Measurements from ENCODE around the gene WWOX. TPM values are rescaled to one million over a fixed set of nuclear protein-coding genes. Genes with fewer than 3 reads are reported as not detected.

The WWOX gene
- total and polyA plus RNA-seq, 2 of the 13 experiments (the other 11 are each of a cell fraction or from before 2014, with no cell fraction given), result 9.1 to 37.4 TPM

- in situ Hi-C loops (cut with HindIII; ENCODE audit: extremely low pct_ligation_motif_present, low pct_unique_long_range_greater_than_20kb) (no loop called here), intact Hi-C loops (cut with micrococcal nuclease; ENCODE audit: unreplicated experiment) (no loop called here)
- no peak overlapping the region for H3K4me3 ChIP-seq (replicated peaks in 1 of 3; ENCODE audit: insufficient read depth in 1 of 3, low read depth in 2 of 3, low read length in 3 of 3)
- no peaks in the 10 kb centered on the region for H3K27me3 ChIP-seq (ENCODE audit: control insufficient read depth in 1 of 2, insufficient read depth in 2 of 2, low read length in 2 of 2)
- no peak for DNase-seq (ENCODE audit: low spot score)
- H3K4me2 ChIP-seq (ENCODE audit: low read depth, low read length), result no peak overlapping the region
- FAIRE-seq, result no peak
- BruUV-seq (replicated peaks), result no TSS peak
- H3K9me3 ChIP-seq (ENCODE audit: low read length), result no peaks in the 10 kb centered on the region
- H4K20me1 ChIP-seq (ENCODE audit: insufficient read depth, low read length), result no peaks in the 10 kb centered on the region
- H3K36me3 ChIP-seq (replicated peaks in 1 of 2; ENCODE audit: control insufficient read depth in 1 of 2, insufficient read depth in 2 of 2, low read length in 2 of 2), result no peaks in the 10 kb centered on the region; a peak in 1 of 5 replicates
- ChIA-PET CTCF (ENCODE audit: low intra/inter-chr PET ratio, low total read pairs) (no interaction called here), POLR2A (no interaction called here)
- 89% methylated on average over 2 of the region's 2 CpGs for WGBS (ENCODE audit: low lambda C conversion rate)
- no peak overlapping the region for H2AFZ ChIP-seq (ENCODE audit: low read length)
- no peak overlapping the region for H3K27ac ChIP-seq (ENCODE audit: extremely low read length, insufficient read depth, low read length)
- no peak for ATAC-seq
- no peaks in the 10 kb centered on the region for H3K79me2 ChIP-seq (ENCODE audit: insufficient read depth, low read length)
- H3K9ac ChIP-seq (ENCODE audit: insufficient read depth, low read depth, low read length), result no peak overlapping the region
- H3K4me1 ChIP-seq (ENCODE audit: insufficient read depth, low read length), result peaks cover 24% of the 10 kb centered on the region
- TF ChIP-seq ARID5B (CRISPR knock-in tag; IDR thresholded peaks at IDR 0.05), result no peak
- TF ChIP-seq RBM39 (IDR thresholded peaks at IDR 0.05; ENCODE audit: low read depth, low read length, poor library complexity, severe bottlenecking), result no peak
- no peak for TF ChIP-seq RNF2 (conservative IDR thresholded peaks at IDR 0.05; ENCODE audit: low read depth)
- TF ChIP-seq CEBPG (CRISPR knock-in tag; IDR thresholded peaks at IDR 0.05), result 0 out of 2 replicates have a peak, but pooled peaks have one; percentile 11
- no peak for TF ChIP-seq PAX8 (CRISPR knock-in tag; IDR thresholded peaks at IDR 0.05; ENCODE audit: borderline replicate concordance)
- TF ChIP-seq ZNF496 (CRISPR knock-in tag; IDR thresholded peaks at IDR 0.05; ENCODE audit: insufficient replicate concordance), result no peak
- TF ChIP-seq MXD1 (CRISPR knock-in tag; IDR thresholded peaks at IDR 0.05), result no peak
- TF ChIP-seq ZNF709 (CRISPR knock-in tag; IDR thresholded peaks at IDR 0.05), result no peak
- TF ChIP-seq CBX1 (IDR thresholded peaks at IDR 0.05; ENCODE audit: low read depth), result no peak
- TF ChIP-seq ATF7 (IDR thresholded peaks at IDR 0.05), result peak; percentile 74
- TF ChIP-seq ATF7 (CRISPR knock-in tag; IDR thresholded peaks at IDR 0.05), result no peak
- no peak for TF ChIP-seq YEATS4 (CRISPR knock-in tag; IDR thresholded peaks at IDR 0.05; ENCODE audit: borderline replicate concordance)
- no peak for TF ChIP-seq REST (IDR thresholded peaks at IDR 0.05; ENCODE audit: borderline replicate concordance in 1 of 2, low read depth in 1 of 2, low read length in 2 of 2)
- TF ChIP-seq CEBPB (IDR thresholded peaks at IDR 0.05; ENCODE audit: borderline replicate concordance, low read depth, low read length), result peak; percentile 77; the same call in 1 of the 2 replicates
- TF ChIP-seq ZNF576 (CRISPR knock-in tag; IDR thresholded peaks at IDR 0.05), result no peak
- no peak for TF ChIP-seq ZSCAN22 (CRISPR knock-in tag; IDR thresholded peaks at IDR 0.05)
- TF ChIP-seq ETV5 (CRISPR knock-in tag; IDR thresholded peaks at IDR 0.05; ENCODE audit: borderline replicate concordance), result no peak
- TF ChIP-seq ZNF629 (CRISPR knock-in tag; conservative IDR thresholded peaks at IDR 0.05), result no peak
These were observed 347.6 kb downstream of the WWOX start for GRCh38 chr16:78446992-78447563.
